K562 (cell line): ENCODE results near the gene OR5K2. TPM values are rescaled to one million over a fixed set of nuclear protein-coding genes. Genes with fewer than 3 reads are reported as not detected.

Experiments
- CHD7 ChIP-seq: fragments of 200-600 bp; sonication (generic); IDR thresholded peaks from one replicate; pipeline ENCODE4 v1.6.1; 2012; ENCODE audit warnings: mild to moderate bottlenecking, low read depth, low read length, inconsistent platforms
- EZH2 ChIP-seq: IDR thresholded peaks from 2 replicates; pipeline ENCODE4 v1.6.1; 2012; ENCODE audit warnings: low read depth, mild to moderate bottlenecking, inconsistent platforms, low read length, borderline replicate concordance
- HMG20B ChIP-seq: fragments of 250-450 bp; sonication (Bioruptor Pico); IDR thresholded peaks from 2 replicates; pipeline ENCODE4 v1.5.0; 2021; ENCODE audit warnings: mild to moderate bottlenecking
- IRF1 ChIP-seq: sonication (generic); formaldehyde crosslinking; IDR thresholded peaks from 2 replicates; pipeline ENCODE4 v1.8.0; 2022; ENCODE audit warnings: missing genetic modification reagents, mild to moderate bottlenecking, borderline replicate concordance
- MBD1 ChIP-seq: fragments of 250-450 bp; sonication (Bioruptor Pico); IDR thresholded peaks from 2 replicates; pipeline ENCODE4 v1.8.0; 2022; ENCODE audit warnings: inconsistent platforms
- NBN ChIP-seq: fragments of 450-650 bp; IDR thresholded peaks from 2 replicates; pipeline ENCODE4 v1.6.1; 2016; ENCODE audit warnings: low read depth, mild to moderate bottlenecking
- RHOXF2B ChIP-seq: fragments of 250-450 bp; sonication (Bioruptor Pico); conservative IDR thresholded peaks from 2 replicates; pipeline ENCODE4 v1.5.1; 2021
- ZBTB1 ChIP-seq: sonication (generic); formaldehyde crosslinking; IDR thresholded peaks from 2 replicates; pipeline ENCODE4 v1.8.1; 2023; ENCODE audit warnings: missing genetic modification reagents, low read depth, mild to moderate bottlenecking, borderline replicate concordance
- polyA plus RNA-seq, 8 experiments: library from polyadenylated mRNA; depleted of rRNA in 4 of 8; stranded (reverse) in 5 of 8; unstranded in 3 of 8; fragments of >200 nt; fragmentation: Nextera tagmentation in 2 of 8; fragmentation: Illumina TruSeq in 1 of 8; extraction: Ambion mirVana in 2 of 8; extraction: Trizol in 1 of 8; gene quantifications; 2 replicates each; pipeline versions ENCODE4 v1.2.1 to v1.2.3, GENCODE V29; 2011 to 2014; ENCODE audit warnings: inconsistent platforms in 1 of 8, missing spikeins in 1 of 8
- total RNA-seq, 7 experiments: library from RNA; depleted of rRNA in 6 of 7; stranded (reverse); fragments of >200 nt in 6 of 7; fragmentation: Illumina TruSeq in 2 of 7; extraction: Trizol in 2 of 7; gene quantifications; 2 replicates each; pipeline versions ENCODE4 v1.2.1 to v1.2.3, GENCODE V29; 2011 to 2021; ENCODE audit warnings: low replicate concordance in 1 of 7

The OR5K2 gene
- total and polyA plus RNA-seq, 9 of the 15 experiments (the other 6 are each of a cell fraction or from before 2014, with no cell fraction given), result not detected

- TF ChIP-seq CHD7, result no peak
- TF ChIP-seq HMG20B (CRISPR knock-in tag), result no peak
- no peak for TF ChIP-seq NBN
- no peak for TF ChIP-seq RHOXF2B (CRISPR knock-in tag)
- TF ChIP-seq ZBTB1 (CRISPR knock-in tag), result no peak
- TF ChIP-seq EZH2, result no peak
- TF ChIP-seq IRF1 (CRISPR knock-in tag), result no peak
- TF ChIP-seq MBD1, result no peak
Observed at GRCh38 chr3:98514948-98515347, 17.5 kb downstream of the OR5K2 start (continued).
